NCI-H69 (cell line): ENCODE measurements around the gene ANXA4.
A peak's percentile ranks its signal among the peaks of the same experiment; 100 is the strongest.

Experiments
- DNase-seq: peaks from one replicate; lab custom pipeline; 2025; lab: John Stamatoyannopoulos, UW

ANXA4 gene

GRCh38 chr2:69741575-69742321 is at the start of gene ANXA4:
Gene ANXA4 (plus strand): TSS chr2:69742134. CDS start chr2:69781566, 39,432 bp downstream.
- DNase-seq = peak; percentile 68

- DNase-seq = no peak
Observed at GRCh38 chr2:69692424-69692823, 49.5 kb upstream of the ANXA4 start.

- no peak for DNase-seq
Observed at GRCh38 chr2:69693059-69693774, 48.7 kb upstream of the ANXA4 start.

GRCh38 chr2:69693775-69694450 is 48.0 kb upstream of the ANXA4 start:
- no peak for DNase-seq

- peak; percentile 36 for DNase-seq
Observed at GRCh38 chr2:69694894-69695849, 46.8 kb upstream of the ANXA4 start.

- no peak for DNase-seq
Observed at GRCh38 chr2:69695850-69696216, 46.1 kb upstream of the ANXA4 start.

- no peak for DNase-seq
Observed at GRCh38 chr2:69700381-69700780, 41.6 kb upstream of the ANXA4 start.

- DNase-seq = peak; percentile 2
Observed at GRCh38 chr2:69701100-69701945, 40.6 kb upstream of the ANXA4 start.

GRCh38 chr2:69703189-69703588 is 38.7 kb upstream of the ANXA4 start:
- no peak for DNase-seq

GRCh38 chr2:69704446-69704845 is 37.5 kb upstream of the ANXA4 start:
- DNase-seq = no peak

GRCh38 chr2:69709290-69709689 is 32.6 kb upstream of the ANXA4 start:
- peak; percentile 3 for DNase-seq

- no peak for DNase-seq
Observed at GRCh38 chr2:69711971-69712370, 30.0 kb upstream of the ANXA4 start.

- no peak for DNase-seq
Observed at GRCh38 chr2:69714024-69714423, 27.9 kb upstream of the ANXA4 start.

- peak; percentile 71 for DNase-seq
Observed at GRCh38 chr2:69714539-69715220, 27.3 kb upstream of the ANXA4 start.

- DNase-seq = no peak
Observed at GRCh38 chr2:69715964-69716363, 26.0 kb upstream of the ANXA4 start.

- no peak for DNase-seq
Observed at GRCh38 chr2:69716555-69717120, 25.3 kb upstream of the ANXA4 start.

GRCh38 chr2:69717186-69717585 is 24.7 kb upstream of the ANXA4 start:
- no peak for DNase-seq

- DNase-seq = peak; percentile 89
Observed at GRCh38 chr2:69717861-69718273, 24.1 kb upstream of the ANXA4 start.

- DNase-seq = no peak
Observed at GRCh38 chr2:69718338-69718965, 23.5 kb upstream of the ANXA4 start.
